Muscle layer of colon (tissue), 2 donors: ENCODE measurements around the gene SHFL.

Experiments used
- H3K27ac ChIP-seq: one replicate; pipeline ENCODE4 v1.7.0; 2013; ENCODE audit warnings: low read depth, mild to moderate bottlenecking, low read length, moderate library complexity
- H3K27me3 ChIP-seq, 2 donors: one replicate each; pipeline ENCODE4 v1.7.0; 2013; ENCODE audit warnings: low read length in 2 of 2, mild to moderate bottlenecking in 2 of 2; ENCODE audit not compliant: insufficient read depth in 2 of 2, control insufficient read depth in 1 of 2
- H3K36me3 ChIP-seq: one replicate; pipeline ENCODE4 v1.7.0; 2013; ENCODE audit warnings: mild to moderate bottlenecking, low read length; ENCODE audit not compliant: insufficient read depth
- H3K4me1 ChIP-seq: one replicate; pipeline ENCODE4 v1.7.0; 2013; ENCODE audit warnings: mild to moderate bottlenecking, low read length; ENCODE audit not compliant: insufficient read depth
- H3K4me3 ChIP-seq, 2 donors: one replicate each; pipeline ENCODE4 v1.7.0; 2013; ENCODE audit warnings: low read length in 2 of 2, low read depth in 1 of 2, mild to moderate bottlenecking in 1 of 2, moderate library complexity in 1 of 2
- H3K9ac ChIP-seq: one replicate; pipeline ENCODE4 v1.7.0; 2013; ENCODE audit warnings: low read length
- H3K9me3 ChIP-seq: one replicate; pipeline ENCODE4 v1.7.0; 2013; ENCODE audit warnings: mild to moderate bottlenecking, low read length
- donor health status: abdominal sarcoma.
- donor health status: Adenocarcinoma of cecum.

Gene SHFL

GRCh38 chr19:10112037-10112761 lies 26.1 kb downstream of the SHFL start:
- no peak overlapping the region for H3K9ac ChIP-seq
- peaks cover 59% of the 10 kb centered on the region for H3K36me3 ChIP-seq
- no peak overlapping the region for H3K27ac ChIP-seq
- H3K27me3 ChIP-seq = no peaks in the 10 kb centered on the region
- no peaks in the 10 kb centered on the region for H3K9me3 ChIP-seq
- H3K4me3 ChIP-seq = no peak overlapping the region
- H3K4me1 ChIP-seq = peaks cover 3% of the 10 kb centered on the region

DNA sequence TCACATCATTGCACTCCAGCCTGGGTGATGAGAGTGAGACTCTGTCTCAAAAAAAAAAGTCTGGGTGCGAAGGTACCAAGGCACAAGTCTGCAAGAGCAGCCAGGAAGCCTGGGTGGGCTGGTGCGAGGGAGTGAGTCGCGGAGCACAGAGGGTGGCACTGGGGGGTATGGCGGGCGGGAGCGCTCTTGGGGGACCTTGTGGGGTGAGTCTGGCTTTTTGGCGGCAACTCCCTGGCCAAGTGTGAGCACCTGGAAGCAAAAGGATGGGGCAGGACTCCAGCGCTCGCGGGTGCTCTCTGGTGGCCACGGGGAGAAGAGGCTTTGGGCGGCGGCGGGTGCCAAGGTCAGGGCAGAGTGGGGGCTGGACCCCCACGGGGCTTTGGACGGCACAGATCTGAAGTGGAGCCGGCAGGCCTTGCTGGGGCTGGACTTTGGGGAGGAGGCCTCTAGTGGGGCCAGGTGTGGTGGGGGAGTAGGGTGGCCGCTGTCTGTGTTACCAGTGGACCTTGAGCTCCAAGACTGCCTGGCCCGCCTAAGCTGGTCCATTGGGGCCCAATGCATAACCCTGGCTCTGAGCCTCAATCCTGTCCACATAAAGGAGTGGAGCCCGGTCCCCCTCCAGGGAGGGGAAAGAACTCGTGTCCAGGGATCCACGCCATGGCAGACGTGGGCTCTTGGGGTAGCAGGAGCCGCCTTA lies 26.9 kb downstream of the SHFL start:
- no peak overlapping the region for H3K9ac ChIP-seq
- no peaks in the 10 kb centered on the region for H3K9me3 ChIP-seq
- peaks cover 56% of the 10 kb centered on the region for H3K36me3 ChIP-seq
- no peaks in the 10 kb centered on the region for H3K4me1 ChIP-seq
- H3K27ac ChIP-seq = no peak overlapping the region
- H3K27me3 ChIP-seq = no peaks in the 10 kb centered on the region
- H3K4me3 ChIP-seq = no peak overlapping the region

DNA sequence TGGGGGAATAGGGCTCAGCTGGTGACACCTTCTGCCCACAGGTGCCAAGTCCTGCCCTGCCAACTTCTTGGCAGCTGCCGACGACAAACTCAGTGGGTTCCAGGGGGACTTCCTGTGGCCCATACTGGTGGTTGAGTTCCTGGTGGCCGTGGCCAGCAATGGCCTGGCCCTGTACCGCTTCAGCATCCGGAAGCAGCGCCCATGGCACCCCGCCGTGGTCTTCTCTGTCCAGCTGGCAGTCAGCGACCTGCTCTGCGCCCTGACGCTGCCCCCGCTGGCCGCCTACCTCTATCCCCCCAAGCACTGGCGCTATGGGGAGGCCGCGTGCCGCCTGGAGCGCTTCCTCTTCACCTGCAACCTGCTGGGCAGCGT lies 27.5 kb downstream of the SHFL start:
- Histone ChIP-seq H3K9me3 (no peaks in the 10 kb centered on the region), H3K36me3 (peaks cover 51% of the 10 kb centered on the region), H3K9ac (no peak overlapping the region), H3K27ac (no peak overlapping the region), H3K27me3 (no peaks in the 10 kb centered on the region), H3K4me1 (peaks cover under 1% of the 10 kb centered on the region), H3K4me3 (no peak overlapping the region)

DNA sequence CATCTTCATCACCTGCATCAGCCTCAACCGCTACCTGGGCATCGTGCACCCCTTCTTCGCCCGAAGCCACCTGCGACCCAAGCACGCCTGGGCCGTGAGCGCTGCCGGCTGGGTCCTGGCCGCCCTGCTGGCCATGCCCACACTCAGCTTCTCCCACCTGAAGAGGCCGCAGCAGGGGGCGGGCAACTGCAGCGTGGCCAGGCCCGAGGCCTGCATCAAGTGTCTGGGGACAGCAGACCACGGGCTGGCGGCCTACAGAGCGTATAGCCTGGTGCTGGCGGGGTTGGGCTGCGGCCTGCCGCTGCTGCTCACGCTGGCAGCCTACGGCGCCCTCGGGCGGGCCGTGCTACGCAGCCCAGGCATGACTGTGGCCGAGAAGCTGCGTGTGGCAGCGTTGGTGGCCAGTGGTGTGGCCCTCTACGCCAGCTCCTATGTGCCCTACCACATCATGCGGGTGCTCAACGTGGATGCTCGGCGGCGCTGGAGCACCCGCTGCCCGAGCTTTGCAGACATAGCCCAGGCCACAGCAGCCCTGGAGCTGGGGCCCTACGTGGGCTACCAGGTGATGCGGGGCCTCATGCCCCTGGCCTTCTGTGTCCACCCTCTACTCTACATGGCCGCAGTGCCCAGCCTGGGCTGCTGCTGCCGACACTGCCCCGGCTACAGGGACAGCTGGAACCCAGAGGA lies 28.0 kb downstream of the SHFL start:
- Histone ChIP-seq H3K4me3 (no peak overlapping the region), H3K4me1 (peaks cover 5% of the 10 kb centered on the region), H3K36me3 (peaks cover 47% of the 10 kb centered on the region), H3K27me3 (no peaks in the 10 kb centered on the region), H3K9me3 (no peaks in the 10 kb centered on the region), H3K27ac (no peak overlapping the region), H3K9ac (no peak overlapping the region)

- peaks cover 40% of the 10 kb centered on the region for H3K36me3 ChIP-seq
- H3K27ac ChIP-seq = no peak overlapping the region
- H3K27me3 ChIP-seq = no peaks in the 10 kb centered on the region
- peaks cover 7% of the 10 kb centered on the region for H3K4me1 ChIP-seq
- no peak overlapping the region for H3K9ac ChIP-seq
- H3K9me3 ChIP-seq = no peaks in the 10 kb centered on the region
- H3K4me3 ChIP-seq = no peak overlapping the region
These were observed 28.7 kb downstream of the SHFL start for GRCh38 chr19:10114651-10115391.

- Histone ChIP-seq H3K27me3 (no peaks in the 10 kb centered on the region), H3K9me3 (no peaks in the 10 kb centered on the region), H3K36me3 (peaks cover 36% of the 10 kb centered on the region), H3K9ac (no peak overlapping the region), H3K4me1 (peaks cover 7% of the 10 kb centered on the region), H3K27ac (no peak overlapping the region), H3K4me3 (no peak overlapping the region)
These were observed 29.4 kb downstream of the SHFL start for GRCh38 chr19:10115392-10116084.

GRCh38 chr19:10116085-10116865 lies 30.2 kb downstream of the SHFL start:
- peaks cover 33% of the 10 kb centered on the region for H3K36me3 ChIP-seq
- no peak overlapping the region for H3K27ac ChIP-seq
- H3K9me3 ChIP-seq = no peaks in the 10 kb centered on the region
- no peak overlapping the region for H3K4me3 ChIP-seq
- peaks cover 7% of the 10 kb centered on the region for H3K4me1 ChIP-seq
- no peak overlapping the region for H3K9ac ChIP-seq
- no peaks in the 10 kb centered on the region for H3K27me3 ChIP-seq

DNA sequence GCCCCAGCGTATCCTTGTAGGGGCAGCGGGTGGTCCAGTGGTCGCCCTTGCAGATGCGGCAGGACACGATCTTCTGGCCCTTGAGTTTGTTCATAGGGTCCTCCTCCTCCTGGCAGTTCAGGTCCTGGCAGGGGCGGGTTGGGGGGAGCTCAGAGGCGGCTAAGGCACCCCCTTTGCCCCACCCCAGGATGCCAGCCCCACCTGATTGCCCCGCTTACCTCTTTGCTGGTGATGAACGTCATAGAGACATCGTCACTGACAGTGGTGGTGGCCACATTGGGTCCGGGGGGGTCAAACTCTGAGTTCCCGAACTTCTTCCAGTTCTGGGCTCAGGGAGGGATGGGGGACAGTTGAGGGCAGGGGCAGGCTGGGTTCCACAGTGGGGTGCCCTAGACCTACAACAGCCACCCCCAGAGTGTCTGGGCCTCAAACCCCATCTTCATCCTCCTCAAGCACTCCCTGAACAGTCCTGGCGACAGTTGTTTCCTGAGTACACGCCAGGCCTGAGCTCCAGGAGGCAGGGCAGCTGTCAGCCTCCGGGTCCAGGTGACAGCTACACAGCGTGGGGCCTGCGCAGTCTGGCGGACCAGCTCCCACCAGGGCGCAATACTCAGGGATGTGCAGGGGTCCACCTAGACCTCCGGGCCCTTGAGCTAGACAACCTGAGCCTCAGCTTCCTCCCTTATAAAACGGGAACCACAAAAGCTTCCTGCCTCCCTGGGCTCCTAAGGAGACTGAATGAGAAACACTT lies 30.9 kb downstream of the SHFL start:
- Histone ChIP-seq H3K27me3 (no peaks in the 10 kb centered on the region), H3K4me3 (no peak overlapping the region), H3K27ac (no peak overlapping the region), H3K9me3 (no peaks in the 10 kb centered on the region), H3K9ac (no peak overlapping the region), H3K36me3 (peaks cover 32% of the 10 kb centered on the region), H3K4me1 (peaks cover 7% of the 10 kb centered on the region)

DNA sequence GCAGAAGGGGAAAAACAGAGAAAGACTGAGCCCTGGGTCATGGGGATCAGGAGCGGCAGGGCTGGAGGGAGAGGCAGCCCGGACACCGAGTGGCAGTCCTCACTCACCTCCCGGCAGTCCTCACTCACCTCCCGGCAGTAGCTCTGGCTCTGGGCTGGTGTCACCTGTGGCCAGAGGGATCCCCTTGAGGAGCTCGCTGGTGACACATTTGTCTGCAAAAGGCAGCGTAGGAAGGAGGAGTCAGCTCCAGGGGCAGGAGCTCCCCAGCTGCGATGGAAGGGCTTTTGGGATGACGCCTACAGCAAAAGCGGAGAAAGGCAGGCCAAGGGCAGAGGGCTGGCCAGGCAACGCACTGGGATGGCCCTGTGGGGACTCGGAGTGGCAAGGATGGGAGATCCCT lies 32.8 kb downstream of the SHFL start:
- Histone ChIP-seq H3K9me3 (no peaks in the 10 kb centered on the region), H3K4me1 (peaks cover 7% of the 10 kb centered on the region), H3K27me3 (no peaks in the 10 kb centered on the region), H3K36me3 (peaks cover 32% of the 10 kb centered on the region), H3K4me3 (peak overlapping the region; percentile 80 to 96), H3K27ac (peak overlapping the region; percentile 94), H3K9ac (peak overlapping the region; percentile 86)
